Sigmoid colon (tissue), 7 donors: ENCODE measurements around the gene DCBLD2. TPM values are rescaled to one million over a fixed set of nuclear protein-coding genes. Genes with fewer than 3 reads are reported as not detected.

Experiments used
- DNase-seq: peaks from one replicate; pipeline ENCODE4 v3.0.0-alpha.2; 2019
- H3K27ac ChIP-seq, 4 donors: fragments of 200-600 bp; sonication (generic); one replicate each; pipeline ENCODE4 v1.5.1; 2016 to 2019; ENCODE audit warnings: mild to moderate bottlenecking in 1 of 4
- H3K27me3 ChIP-seq, 3 donors: fragments of 200-600 bp; sonication (generic); one replicate each; pipeline ENCODE4 v1.5.1; 2019; ENCODE audit warnings: mild to moderate bottlenecking in 1 of 3
- H3K36me3 ChIP-seq, 4 donors: fragments of 200-600 bp; sonication (generic); one replicate each; pipeline ENCODE4 v1.5.1; 2016 to 2019
- H3K4me1 ChIP-seq, 4 donors: fragments of 200-600 bp; sonication (generic); one replicate each; pipeline ENCODE4 v1.5.1; 2017 to 2019
- H3K4me3 ChIP-seq, 4 donors: fragments of 200-600 bp; sonication (generic); one replicate each; pipeline ENCODE4 v1.5.1; 2017 to 2019; ENCODE audit warnings: mild to moderate bottlenecking in 2 of 4, moderate library complexity in 1 of 4
- H3K9me3 ChIP-seq, 4 donors: fragments of 200-600 bp in 3 of 4; sonication (generic) in 3 of 4; one replicate each; pipeline versions ENCODE4 v1.5.1 to v1.6.1; 2013 to 2019
- CTCF ChIP-seq, 4 experiments: fragments of 450-650 bp in 3 of 4; fragments of 200-600 bp in 1 of 4; IDR thresholded peaks; one replicate each; pipeline ENCODE4 v1.5.1; 2016 to 2019; ENCODE audit warnings: antibody characterized with exemption in 4 of 4, mild to moderate bottlenecking in 3 of 4, moderate library complexity in 2 of 4
- EP300 ChIP-seq, 4 donors: sonication (generic); formaldehyde crosslinking; IDR thresholded peaks; one replicate each; pipeline ENCODE4 v1.6.1; 2017; ENCODE audit warnings: antibody characterized with exemption in 4 of 4
- POLR2A ChIP-seq, 2 donors: fragments of 450-650 bp; IDR thresholded peaks; one replicate each; pipeline ENCODE4 v1.6.1; 2016; ENCODE audit warnings: antibody characterized with exemption in 2 of 2, mild to moderate bottlenecking in 2 of 2, moderate library complexity in 2 of 2
- POLR2AphosphoS5 ChIP-seq, 4 donors: sonication (generic); formaldehyde crosslinking; IDR thresholded peaks; one replicate each; pipeline ENCODE4 v1.6.1; 2017; ENCODE audit warnings: antibody characterized with exemption in 4 of 4
- WGBS, 2 donors: extraction: QIAGEN DNeasy Blood & Tissue Kit; methylation state at CpG; one replicate each; pipeline ENCODE4 v1.1.7; 2013; 5-methylcytosine and 5-hydroxymethylcytosine counted together
- intact Hi-C: fragments of 100-400 bp; cut with DNase I; formaldehyde crosslinking; loops from one replicate; pipeline ENCODE4 v1.15.1; 2023
- polyA plus RNA-seq, 3 donors: library from polyadenylated mRNA; stranded (reverse); fragments of 200-250 nt; gene quantifications; one replicate each; pipeline ENCODE4 v1.2.3, GENCODE V29; 2013
- total RNA-seq, 4 donors: library from RNA; depleted of rRNA; stranded (reverse); fragments of >200 nt; gene quantifications; one replicate each; pipeline ENCODE4 v1.1.0, GENCODE V29; 2016
- donor health status: healthy with polysubstance abuse.
- donor health status: Bipolar disorder and iron deficiency.
- donor health status: healthy.

The DCBLD2 gene
- total and polyA plus RNA-seq, 7 donors, result 1.2 to 56.5 (median 38.8) TPM

GRCh38 chr3:98914210-98915080, 12.9 kb upstream of the DCBLD2 start:
- no peaks in the 10 kb centered on the region for H3K36me3 ChIP-seq
- TF ChIP-seq POLR2AphosphoS5 (IDR thresholded peaks at IDR 0.05) (no peak), POLR2A (IDR thresholded peaks at IDR 0.05) (no peak)
- intact Hi-C loops, result no loop called here
- WGBS, 2 donors, result 57 to 82% methylated on average over 10 of the region's 10 CpGs
- no peak overlapping the region for H3K4me3 ChIP-seq
- peaks cover 0 to 10% (median 5%) of the 10 kb centered on the region in 4 donors for H3K4me1 ChIP-seq
- no peak overlapping the region for H3K27ac ChIP-seq
- no peak for DNase-seq
- H3K27me3 ChIP-seq, result no peaks in the 10 kb centered on the region
- H3K9me3 ChIP-seq, result peaks cover 0 to 3% (median 0%) of the 10 kb centered on the region in 4 donors

- no peak overlapping the region for H3K4me3 ChIP-seq
- WGBS, 2 donors, result 78 to 84% methylated on average over 1 of the region's 1 CpG
- H3K4me1 ChIP-seq, result no peaks in the 10 kb centered on the region
- no peak overlapping the region for H3K27ac ChIP-seq
- H3K27me3 ChIP-seq, result no peaks in the 10 kb centered on the region
- no peak for TF ChIP-seq POLR2A (IDR thresholded peaks at IDR 0.05)
- no peak for TF ChIP-seq POLR2AphosphoS5 (IDR thresholded peaks at IDR 0.05)
- no peak for TF ChIP-seq CTCF (IDR thresholded peaks at IDR 0.05)
- no peak for TF ChIP-seq EP300 (IDR thresholded peaks at IDR 0.05)
- DNase-seq, result no peak
- intact Hi-C loops, result no loop called here
- peaks cover 0 to 4% (median 2%) of the 10 kb centered on the region in 4 donors for H3K9me3 ChIP-seq
- no peaks in the 10 kb centered on the region for H3K36me3 ChIP-seq
Observed at GRCh38 chr3:98912448-98912847, 11.0 kb upstream of the DCBLD2 start.

DNA sequence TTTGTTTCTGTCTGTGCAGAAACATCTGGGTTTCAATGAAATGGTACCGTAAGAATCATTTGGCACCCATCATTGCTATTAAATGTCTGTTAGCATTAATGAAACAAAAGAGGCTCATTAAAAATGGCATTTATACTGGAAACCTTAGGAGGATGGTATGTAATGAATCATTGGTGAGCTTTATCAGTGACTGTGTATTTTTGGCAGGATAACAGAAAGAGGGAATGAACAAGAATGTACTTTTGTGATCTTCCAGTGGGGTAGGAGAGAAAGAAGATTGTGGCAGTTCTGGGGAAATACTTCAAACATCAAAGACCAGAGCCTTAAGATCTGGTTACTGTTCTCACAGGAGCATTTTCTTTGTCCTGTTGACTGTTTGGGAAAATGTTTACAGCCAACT, 4.7 kb upstream of the DCBLD2 start:
- 92 to 95% methylated on average over 1 of the region's 1 CpG for WGBS, 2 donors
- no peak overlapping the region for H3K27ac ChIP-seq

GRCh38 chr3:98903705-98904481, 2.4 kb upstream of the DCBLD2 start:
- Histone ChIP-seq H3K4me1 (peaks cover 0 to 25% (median 22%) of the 10 kb centered on the region in 4 donors), H3K9me3 (peaks cover 0 to 4% (median 0%) of the 10 kb centered on the region in 4 donors), H3K36me3 (no peaks in the 10 kb centered on the region), H3K27me3 (no peaks in the 10 kb centered on the region), H3K4me3 (no peak overlapping the region), H3K27ac (no peak overlapping the region)
- TF ChIP-seq CTCF (IDR thresholded peaks at IDR 0.05) (no peak), POLR2AphosphoS5 (IDR thresholded peaks at IDR 0.05) (no peak), EP300 (IDR thresholded peaks at IDR 0.05) (no peak), POLR2A (IDR thresholded peaks at IDR 0.05) (no peak)
- intact Hi-C loops, result loop anchor here (5.0 kb wide), 3 partner anchors 87 to 382 kb away; partner anchors contain the start of gene CLDND1
- 96 to 97% methylated on average over 11 of the region's 11 CpGs for WGBS, 2 donors
- DNase-seq, result no peak

More for the DNA sequence above, 4.7 kb upstream of the DCBLD2 start:
- intact Hi-C loops, result no loop called here
- TF ChIP-seq EP300 (IDR thresholded peaks at IDR 0.05) (no peak), CTCF (IDR thresholded peaks at IDR 0.05) (no peak), POLR2A (IDR thresholded peaks at IDR 0.05) (no peak), POLR2AphosphoS5 (IDR thresholded peaks at IDR 0.05) (no peak)
- H3K4me1 ChIP-seq, result peaks cover 0 to 10% (median 4%) of the 10 kb centered on the region in 4 donors
- H3K9me3 ChIP-seq, result peaks cover 0 to 4% (median 2%) of the 10 kb centered on the region in 4 donors
- H3K36me3 ChIP-seq, result no peaks in the 10 kb centered on the region
- no peak overlapping the region for H3K4me3 ChIP-seq
- no peak for DNase-seq
- H3K27me3 ChIP-seq, result no peaks in the 10 kb centered on the region

- DNase-seq, result no peak
- H3K4me1 ChIP-seq, result peaks cover 0 to 33% (median 24%) of the 10 kb centered on the region in 4 donors
- H3K27ac ChIP-seq, result no peak overlapping the region
- H3K4me3 ChIP-seq, result no peak overlapping the region
- no peak for TF ChIP-seq POLR2AphosphoS5 (IDR thresholded peaks at IDR 0.05)
- TF ChIP-seq POLR2A (IDR thresholded peaks at IDR 0.05), result no peak
- TF ChIP-seq CTCF (IDR thresholded peaks at IDR 0.05), result no peak
- no peak for TF ChIP-seq EP300 (IDR thresholded peaks at IDR 0.05)
- intact Hi-C loops, result loop anchor here (5.0 kb wide), 3 partner anchors 86 to 381 kb away; partner anchors contain the start of gene CLDND1
- H3K36me3 ChIP-seq, result no peaks in the 10 kb centered on the region
- H3K9me3 ChIP-seq, result no peaks in the 10 kb centered on the region
- WGBS, 2 donors, result 91 to 93% methylated on average over 3 of the region's 3 CpGs
- no peaks in the 10 kb centered on the region for H3K27me3 ChIP-seq
Observed at GRCh38 chr3:98903099-98903498, 1.6 kb upstream of the DCBLD2 start.
